Cardiac muscle cell (in vitro differentiated cells and primary cell): Measurements from ENCODE around the gene WDR70. TPM values are rescaled to one million over a fixed set of nuclear protein-coding genes. Genes with fewer than 3 reads are reported as not detected.
"Not testable (repeated sequence)": the region's sequence is repeated elsewhere in the genome, so short reads cannot be mapped to it uniquely, and the experiment has no call there.

Source experiments
- DNase-seq, 2 donors: peaks; one replicate each; pipeline versions ENCODE4 v3.0.0 to v3.0.0-alpha.2; 2010 to 2017; ENCODE audit warnings: low read depth in 1 of 2, low spot score in 1 of 2
- H3K27ac ChIP-seq: fragments of 200-600 bp; sonication (generic); 2 replicates; pipeline ENCODE4 v1.5.1; 2016
- H3K27me3 ChIP-seq: fragments of 200-600 bp; sonication (generic); 2 replicates; pipeline ENCODE4 v1.6.0; 2016; ENCODE audit warnings: control low read depth
- H3K36me3 ChIP-seq: fragments of 200-600 bp; sonication (generic); 2 replicates; pipeline ENCODE4 v1.5.1; 2016; ENCODE audit warnings: control low read depth
- H3K4me1 ChIP-seq: fragments of 200-600 bp; sonication (generic); 2 replicates; pipeline ENCODE4 v1.8.1; 2017; ENCODE audit warnings: low read depth, mild to moderate bottlenecking, mixed run types
- H3K4me3 ChIP-seq: fragments of 200-600 bp; sonication (generic); 2 replicates; pipeline ENCODE4 v1.5.1; 2016; ENCODE audit warnings: mild to moderate bottlenecking
- H3K9me3 ChIP-seq: fragments of 200-600 bp; sonication (generic); 2 replicates; pipeline ENCODE4 v1.5.1; 2017; ENCODE audit warnings: low read depth, mild to moderate bottlenecking, control low read depth
- polyA plus RNA-seq: library from polyadenylated mRNA; unstranded; fragments of >200 nt; fragmentation: Nextera tagmentation; extraction: Ambion mirVana; gene quantifications from 2 replicates; pipeline ENCODE4 v1.2.1, GENCODE V29; 2016
- total RNA-seq: library from RNA; depleted of rRNA; stranded (reverse); fragments of >200 nt; gene quantifications from 2 replicates; pipeline ENCODE4 v1.2.3, GENCODE V29; 2016
- TF ChIP-seq, protein P1 (sequence below): IDR thresholded peaks from 2 replicates; pipeline ENCODE4 v1.5.1; 2012; ENCODE audit warnings: low read depth, mild to moderate bottlenecking, low read length

WDR70 gene
- total and polyA plus RNA-seq, 2 experiments from 2014 or later: 21.8 to 22.7 TPM

DNA sequence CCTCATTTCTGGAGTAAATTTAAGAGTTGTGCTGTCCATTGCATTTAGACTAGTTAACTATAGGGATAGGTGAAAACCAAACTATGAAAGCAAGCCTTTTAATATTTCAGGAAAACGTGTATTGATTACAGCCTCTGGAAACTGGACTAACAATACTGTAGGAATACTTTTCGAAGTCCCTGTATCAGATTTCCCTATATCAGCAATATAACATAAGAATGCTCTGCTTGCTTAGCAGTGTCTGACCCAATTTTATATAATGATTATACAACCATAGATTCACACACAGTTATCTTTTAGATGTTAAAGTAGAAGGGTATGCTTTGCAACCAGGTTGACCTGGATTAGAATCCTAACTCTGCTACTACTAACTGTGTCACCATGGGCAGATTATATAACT is 203.1 kb downstream of the WDR70 start:
- Histone ChIP-seq H3K27ac (no peak overlapping the region), H3K27me3 (no peaks in the 10 kb centered on the region), H3K4me3 (no peak overlapping the region), H3K4me1 (peaks cover 12% of the 10 kb centered on the region), H3K36me3 (no peaks in the 10 kb centered on the region), H3K9me3 (no peaks in the 10 kb centered on the region)
- TF ChIP-seq, protein P1, sequence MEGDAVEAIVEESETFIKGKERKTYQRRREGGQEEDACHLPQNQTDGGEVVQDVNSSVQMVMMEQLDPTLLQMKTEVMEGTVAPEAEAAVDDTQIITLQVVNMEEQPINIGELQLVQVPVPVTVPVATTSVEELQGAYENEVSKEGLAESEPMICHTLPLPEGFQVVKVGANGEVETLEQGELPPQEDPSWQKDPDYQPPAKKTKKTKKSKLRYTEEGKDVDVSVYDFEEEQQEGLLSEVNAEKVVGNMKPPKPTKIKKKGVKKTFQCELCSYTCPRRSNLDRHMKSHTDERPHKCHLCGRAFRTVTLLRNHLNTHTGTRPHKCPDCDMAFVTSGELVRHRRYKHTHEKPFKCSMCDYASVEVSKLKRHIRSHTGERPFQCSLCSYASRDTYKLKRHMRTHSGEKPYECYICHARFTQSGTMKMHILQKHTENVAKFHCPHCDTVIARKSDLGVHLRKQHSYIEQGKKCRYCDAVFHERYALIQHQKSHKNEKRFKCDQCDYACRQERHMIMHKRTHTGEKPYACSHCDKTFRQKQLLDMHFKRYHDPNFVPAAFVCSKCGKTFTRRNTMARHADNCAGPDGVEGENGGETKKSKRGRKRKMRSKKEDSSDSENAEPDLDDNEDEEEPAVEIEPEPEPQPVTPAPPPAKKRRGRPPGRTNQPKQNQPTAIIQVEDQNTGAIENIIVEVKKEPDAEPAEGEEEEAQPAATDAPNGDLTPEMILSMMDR: no peak
- DNase-seq: no peak

DNA sequence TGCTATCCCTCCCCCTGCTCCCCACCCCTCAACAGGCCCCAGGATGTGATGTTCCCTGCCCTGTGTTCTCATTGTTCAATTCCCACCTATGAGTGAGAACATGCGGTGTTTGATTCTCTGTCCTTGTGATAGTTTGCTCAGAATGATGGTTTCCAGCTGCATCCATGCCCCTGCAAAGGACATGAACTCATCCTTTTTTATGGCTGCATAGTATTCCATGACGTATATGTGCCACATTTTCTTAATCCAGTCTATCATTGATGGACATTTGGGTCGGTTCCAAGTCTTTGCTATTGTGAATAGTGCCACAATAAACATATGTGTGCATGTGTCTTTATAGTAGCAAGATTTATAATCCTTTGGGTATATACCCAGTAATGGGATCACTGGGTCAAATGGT is 214.2 kb downstream of the WDR70 start:
- not testable (repeated sequence) for H3K36me3 ChIP-seq, H3K27me3 ChIP-seq, DNase-seq, H3K4me1 ChIP-seq, H3K4me3 ChIP-seq, H3K27ac ChIP-seq, H3K9me3 ChIP-seq

DNA sequence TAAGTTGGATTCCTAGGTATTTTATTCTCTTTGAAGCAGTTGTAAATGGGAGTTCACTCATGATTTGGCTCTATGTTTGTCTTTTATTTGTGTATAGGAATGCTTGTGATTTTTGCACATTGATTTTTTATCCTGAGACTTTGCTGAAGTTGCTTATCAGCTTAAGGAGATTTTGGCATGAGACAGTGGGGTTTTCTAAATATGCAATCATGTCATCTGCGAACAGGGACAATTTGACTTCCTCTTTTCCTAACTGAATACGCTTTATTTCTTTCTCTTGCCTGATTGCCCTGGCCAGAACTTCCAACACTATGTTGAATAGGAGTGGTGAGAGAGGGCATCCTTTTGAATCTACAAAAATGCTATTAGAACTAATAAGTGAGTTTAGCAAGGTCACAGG is 215.7 kb downstream of the WDR70 start:
- not testable (repeated sequence) for DNase-seq, H3K36me3 ChIP-seq, H3K4me1 ChIP-seq, H3K27me3 ChIP-seq, H3K27ac ChIP-seq, H3K4me3 ChIP-seq, H3K9me3 ChIP-seq

DNA sequence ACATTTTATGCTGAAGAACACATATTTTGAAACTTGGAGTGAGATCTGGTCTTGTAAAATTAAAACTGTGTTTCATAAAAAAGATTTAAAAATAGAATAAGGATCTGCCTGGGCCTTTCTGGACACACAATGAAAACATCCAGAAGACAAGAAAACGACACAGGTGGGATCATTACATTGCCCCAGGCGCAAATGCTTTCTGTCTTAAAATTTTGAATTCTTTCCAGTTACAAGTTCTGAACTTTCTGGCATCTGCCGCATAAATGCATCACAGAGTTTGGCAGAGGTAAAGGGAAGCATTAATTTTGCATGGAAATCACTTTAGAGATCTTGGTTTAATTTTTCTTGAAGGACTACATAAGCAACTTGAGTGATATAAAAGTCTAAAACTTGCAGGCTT is 219.6 kb downstream of the WDR70 start:
- DNase-seq: no peak
- H3K9me3 ChIP-seq: no peaks in the 10 kb centered on the region
- no peak overlapping the region for H3K4me3 ChIP-seq
- no peak overlapping the region for H3K27ac ChIP-seq
- H3K36me3 ChIP-seq: no peaks in the 10 kb centered on the region
- H3K27me3 ChIP-seq: no peaks in the 10 kb centered on the region
- TF ChIP-seq, protein P1: no peak
- H3K4me1 ChIP-seq: no peaks in the 10 kb centered on the region

DNA sequence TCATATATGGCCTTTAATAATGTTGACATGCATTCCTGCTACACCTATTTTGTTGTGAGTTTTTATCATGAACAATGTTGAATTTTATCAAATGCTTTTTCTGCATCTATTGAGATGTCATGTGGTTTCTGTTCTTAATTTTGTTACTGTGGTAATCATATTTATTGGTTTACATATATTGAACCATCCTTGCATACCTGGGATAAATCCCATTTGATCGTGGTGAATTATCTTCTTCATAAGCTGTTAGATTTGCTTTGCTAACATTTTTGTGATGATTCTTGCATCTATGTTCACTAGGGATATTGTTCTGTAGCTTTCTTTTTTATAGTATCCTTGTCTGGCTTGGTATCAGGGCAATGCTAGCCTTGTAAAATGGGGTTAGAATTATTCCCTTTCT is 222.0 kb downstream of the WDR70 start:
- no peaks in the 10 kb centered on the region for H3K36me3 ChIP-seq
- TF ChIP-seq, protein P1: no peak
- H3K9me3 ChIP-seq: no peaks in the 10 kb centered on the region
- H3K27me3 ChIP-seq: no peaks in the 10 kb centered on the region
- H3K27ac ChIP-seq: no peak overlapping the region
- no peak for DNase-seq
- H3K4me1 ChIP-seq: no peaks in the 10 kb centered on the region
- no peak overlapping the region for H3K4me3 ChIP-seq

DNA sequence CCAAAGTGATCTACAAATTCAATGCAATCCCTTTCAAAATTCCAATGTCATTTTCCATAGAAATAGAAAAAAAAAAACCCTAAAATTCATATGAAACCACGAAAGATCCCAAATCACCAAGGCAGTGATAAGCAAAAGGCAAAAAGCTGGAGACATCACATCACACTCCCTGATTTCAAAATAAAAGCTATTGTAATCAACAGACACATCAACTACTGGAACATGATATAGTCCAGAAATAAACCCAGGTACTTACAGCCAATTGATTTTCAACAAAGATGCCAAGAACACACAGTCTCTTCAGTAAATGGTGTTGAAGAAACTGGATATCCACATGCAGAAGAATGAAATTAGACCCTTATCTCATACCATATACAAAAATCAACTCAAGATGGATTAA is 224.0 kb downstream of the WDR70 start:
- H3K27me3 ChIP-seq: no peaks in the 10 kb centered on the region
- no peaks in the 10 kb centered on the region for H3K4me1 ChIP-seq
- H3K27ac ChIP-seq: no peak overlapping the region
- H3K4me3 ChIP-seq: no peak overlapping the region
- DNase-seq: no peak
- no peaks in the 10 kb centered on the region for H3K9me3 ChIP-seq
- TF ChIP-seq, protein P1: no peak
- H3K36me3 ChIP-seq: no peaks in the 10 kb centered on the region

DNA sequence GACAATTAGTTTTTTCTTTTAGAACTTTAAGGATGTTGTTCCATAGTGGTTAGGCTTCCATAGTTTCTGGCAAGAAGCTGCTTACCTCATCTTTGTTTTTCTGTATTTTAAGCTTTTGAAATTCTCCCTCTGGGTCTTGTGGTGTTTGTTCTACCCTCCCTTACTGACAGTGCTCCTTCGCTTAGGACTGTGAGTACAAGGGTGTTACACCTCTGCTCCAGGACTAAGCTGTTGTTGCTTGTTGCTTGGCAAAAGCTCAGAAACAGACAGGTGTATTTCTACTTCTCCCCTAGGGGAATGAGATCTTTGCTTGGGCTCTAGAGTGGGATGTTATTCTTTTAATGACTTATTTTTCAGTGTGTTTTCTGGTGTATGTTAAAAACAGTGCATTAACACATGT is 225.2 kb downstream of the WDR70 start:
- TF ChIP-seq, protein P1: no peak
- Histone ChIP-seq H3K27ac (no peak overlapping the region), H3K9me3 (no peaks in the 10 kb centered on the region), H3K4me1 (no peaks in the 10 kb centered on the region), H3K27me3 (no peaks in the 10 kb centered on the region), H3K36me3 (no peaks in the 10 kb centered on the region), H3K4me3 (no peak overlapping the region)
- no peak for DNase-seq
